ENCODE measurements around the gene PHACTR1. TPM values are rescaled to one million over a fixed set of nuclear protein-coding genes. Genes with fewer than 3 reads are reported as not detected.
A peak's percentile ranks its signal among the peaks of the same experiment; 100 is the strongest.

The PHACTR1 gene
- total and polyA plus RNA-seq, 9 of the 15 experiments (the other 6 are each of a cell fraction or from before 2014, with no cell fraction given), result 11.5 to 32.6 (median 22.0) TPM

DNA sequence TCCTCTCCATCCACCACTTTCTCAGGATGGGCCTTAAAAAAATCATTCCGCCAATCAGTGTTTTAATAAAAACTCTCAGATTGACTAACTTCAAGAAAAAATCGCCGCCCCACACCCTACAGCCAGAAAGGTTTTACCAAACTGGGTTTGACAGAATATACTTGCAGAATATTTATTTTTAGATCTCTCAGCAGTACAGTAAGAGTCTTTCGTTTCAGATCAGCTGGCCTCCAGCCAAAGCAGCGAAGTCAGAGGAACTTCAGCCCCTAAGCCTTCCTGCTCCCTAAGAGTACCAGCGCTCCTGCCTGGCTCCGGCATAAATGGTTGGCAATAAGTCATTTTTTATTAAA lies 587.1 kb downstream of the PHACTR1 start:
- Histone ChIP-seq H3K9me3 (replicated peaks; ENCODE audit: control insufficient read depth, insufficient read depth, low read depth, low read length) (no peaks in the 10 kb centered on the region), H4K20me1 (replicated peaks; ENCODE audit: control insufficient read depth, insufficient read depth, low read length) (no peaks in the 10 kb centered on the region), H3K27me3 (ENCODE audit: control insufficient read depth in 2 of 2, insufficient read depth in 2 of 2, low read length in 2 of 2) (no peaks in the 10 kb centered on the region), H2AFZ (ENCODE audit: low read depth, low read length) (no peak overlapping the region), H3K79me2 (ENCODE audit: control insufficient read depth, insufficient read depth, low read length) (no peaks in the 10 kb centered on the region), H3K36me3 (ENCODE audit: control insufficient read depth, insufficient read depth, low read length) (peaks cover 69% of the 10 kb centered on the region), H3K27ac (ENCODE audit: extremely low read depth, low read depth, low read length) (no peak overlapping the region; the same call in 2 of the 3 replicates), H3K4me2 (ENCODE audit: insufficient read depth, low read length) (no peak overlapping the region), H3K9me1 (ENCODE audit: control insufficient read depth, insufficient read depth, low read length) (no peaks in the 10 kb centered on the region), H3K4me1 (replicated peaks in 1 of 2; ENCODE audit: control insufficient read depth in 2 of 2, insufficient read depth in 2 of 2, low read length in 2 of 2) (peaks cover 7 to 33% of the 10 kb centered on the region in 2 experiments; a peak in 4 of 5 replicates), H3K4me3 (no peak overlapping the region), H3K9ac (ENCODE audit: insufficient read depth in 1 of 2, low read depth in 2 of 2, low read length in 2 of 2) (no peak overlapping the region)
- intact Hi-C loops (cut with micrococcal nuclease), result no loop called here
- BruUV-seq (replicated peaks), result no TSS peak
- no peak for FAIRE-seq
- TF ChIP-seq NCOA1 (IDR thresholded peaks at IDR 0.05; ENCODE audit: low read depth) (no peak), NFIC (IDR thresholded peaks at IDR 0.05) (peak; percentile 81), ZBTB17 (CRISPR knock-in tag; IDR thresholded peaks at IDR 0.05) (no peak), PHF21A (IDR thresholded peaks at IDR 0.05; ENCODE audit: borderline replicate concordance, low read depth) (no peak), PHF8 (IDR thresholded peaks at IDR 0.05; ENCODE audit: borderline replicate concordance, low read length) (no peak), HDAC1 (IDR thresholded peaks at IDR 0.05) (no peak), ZNF12 (CRISPR knock-in tag; IDR thresholded peaks at IDR 0.05) (no peak)
- TF ChIP-seq, protein P1, sequence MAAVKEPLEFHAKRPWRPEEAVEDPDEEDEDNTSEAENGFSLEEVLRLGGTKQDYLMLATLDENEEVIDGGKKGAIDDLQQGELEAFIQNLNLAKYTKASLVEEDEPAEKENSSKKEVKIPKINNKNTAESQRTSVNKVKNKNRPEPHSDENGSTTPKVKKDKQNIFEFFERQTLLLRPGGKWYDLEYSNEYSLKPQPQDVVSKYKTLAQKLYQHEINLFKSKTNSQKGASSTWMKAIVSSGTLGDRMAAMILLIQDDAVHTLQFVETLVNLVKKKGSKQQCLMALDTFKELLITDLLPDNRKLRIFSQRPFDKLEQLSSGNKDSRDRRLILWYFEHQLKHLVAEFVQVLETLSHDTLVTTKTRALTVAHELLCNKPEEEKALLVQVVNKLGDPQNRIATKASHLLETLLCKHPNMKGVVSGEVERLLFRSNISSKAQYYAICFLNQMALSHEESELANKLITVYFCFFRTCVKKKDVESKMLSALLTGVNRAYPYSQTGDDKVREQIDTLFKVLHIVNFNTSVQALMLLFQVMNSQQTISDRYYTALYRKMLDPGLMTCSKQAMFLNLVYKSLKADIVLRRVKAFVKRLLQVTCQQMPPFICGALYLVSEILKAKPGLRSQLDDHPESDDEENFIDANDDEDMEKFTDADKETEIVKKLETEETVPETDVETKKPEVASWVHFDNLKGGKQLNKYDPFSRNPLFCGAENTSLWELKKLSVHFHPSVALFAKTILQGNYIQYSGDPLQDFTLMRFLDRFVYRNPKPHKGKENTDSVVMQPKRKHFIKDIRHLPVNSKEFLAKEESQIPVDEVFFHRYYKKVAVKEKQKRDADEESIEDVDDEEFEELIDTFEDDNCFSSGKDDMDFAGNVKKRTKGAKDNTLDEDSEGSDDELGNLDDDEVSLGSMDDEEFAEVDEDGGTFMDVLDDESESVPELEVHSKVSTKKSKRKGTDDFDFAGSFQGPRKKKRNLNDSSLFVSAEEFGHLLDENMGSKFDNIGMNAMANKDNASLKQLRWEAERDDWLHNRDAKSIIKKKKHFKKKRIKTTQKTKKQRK (IDR thresholded peaks at IDR 0.05; ENCODE audit: borderline replicate concordance, low read depth, low read length), result 0 out of 2 replicates have a peak, but pooled peaks have one; percentile 29
- POLR2A ChIA-PET, result interaction anchor here (2.3 kb wide), 2 partner anchors 14 to 21 kb away, joined by 5 to 6 read pairs; no protein-coding TSS in a partner anchor
- WGBS (ENCODE audit: insufficient coverage, low coverage, missing lambda C conversion rate), result 83% methylated on average over 7 of the region's 7 CpGs
- DNase-seq (ENCODE audit: extremely low read depth in 1 of 4, low spot score in 3 of 4), result peak in 2 of 4 experiments; percentile 30 to 32
- ATAC-seq, result no peak
- in situ Hi-C loops (cut with MboI), result no loop called here
- CTCF ChIA-PET (ENCODE audit: low intra/inter-chr PET ratio), result no interaction called here
